Measurements from ENCODE around the gene UCK2.

DNA sequence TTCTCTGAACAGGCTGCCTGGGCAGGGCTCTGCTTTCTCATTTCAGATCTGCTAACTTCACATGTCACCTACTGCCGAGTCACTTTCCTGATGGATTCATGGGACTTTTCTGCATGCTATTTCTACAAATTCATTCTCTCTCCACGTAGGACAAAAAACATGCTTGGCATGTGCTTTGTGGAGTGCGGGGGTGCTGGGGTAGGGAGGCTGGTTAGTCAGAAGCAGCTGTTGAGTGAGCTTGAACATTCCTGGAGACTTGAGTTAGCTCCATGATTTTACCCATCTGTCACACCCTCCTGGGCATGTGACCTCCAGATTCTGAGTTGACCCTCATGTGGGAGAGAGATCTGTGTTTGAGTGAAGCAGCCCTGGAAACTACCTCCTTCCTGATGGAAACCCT, 71.4 kb downstream of the UCK2 start:
- TF ChIP-seq FOXK2 (IDR thresholded peaks at IDR 0.05) = no peak
- TF ChIP-seq EZH2 (IDR thresholded peaks at IDR 0.05; ENCODE audit: borderline replicate concordance, control insufficient read depth, low read depth, low read length) = no peak
- no peak for TF ChIP-seq TCF7 (IDR thresholded peaks at IDR 0.05; ENCODE audit: borderline replicate concordance)
- TF ChIP-seq, protein P1, sequence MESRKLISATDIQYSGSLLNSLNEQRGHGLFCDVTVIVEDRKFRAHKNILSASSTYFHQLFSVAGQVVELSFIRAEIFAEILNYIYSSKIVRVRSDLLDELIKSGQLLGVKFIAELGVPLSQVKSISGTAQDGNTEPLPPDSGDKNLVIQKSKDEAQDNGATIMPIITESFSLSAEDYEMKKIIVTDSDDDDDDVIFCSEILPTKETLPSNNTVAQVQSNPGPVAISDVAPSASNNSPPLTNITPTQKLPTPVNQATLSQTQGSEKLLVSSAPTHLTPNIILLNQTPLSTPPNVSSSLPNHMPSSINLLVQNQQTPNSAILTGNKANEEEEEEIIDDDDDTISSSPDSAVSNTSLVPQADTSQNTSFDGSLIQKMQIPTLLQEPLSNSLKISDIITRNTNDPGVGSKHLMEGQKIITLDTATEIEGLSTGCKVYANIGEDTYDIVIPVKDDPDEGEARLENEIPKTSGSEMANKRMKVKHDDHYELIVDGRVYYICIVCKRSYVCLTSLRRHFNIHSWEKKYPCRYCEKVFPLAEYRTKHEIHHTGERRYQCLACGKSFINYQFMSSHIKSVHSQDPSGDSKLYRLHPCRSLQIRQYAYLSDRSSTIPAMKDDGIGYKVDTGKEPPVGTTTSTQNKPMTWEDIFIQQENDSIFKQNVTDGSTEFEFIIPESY (IDR thresholded peaks at IDR 0.05) = no peak
- TF ChIP-seq, protein P2, sequence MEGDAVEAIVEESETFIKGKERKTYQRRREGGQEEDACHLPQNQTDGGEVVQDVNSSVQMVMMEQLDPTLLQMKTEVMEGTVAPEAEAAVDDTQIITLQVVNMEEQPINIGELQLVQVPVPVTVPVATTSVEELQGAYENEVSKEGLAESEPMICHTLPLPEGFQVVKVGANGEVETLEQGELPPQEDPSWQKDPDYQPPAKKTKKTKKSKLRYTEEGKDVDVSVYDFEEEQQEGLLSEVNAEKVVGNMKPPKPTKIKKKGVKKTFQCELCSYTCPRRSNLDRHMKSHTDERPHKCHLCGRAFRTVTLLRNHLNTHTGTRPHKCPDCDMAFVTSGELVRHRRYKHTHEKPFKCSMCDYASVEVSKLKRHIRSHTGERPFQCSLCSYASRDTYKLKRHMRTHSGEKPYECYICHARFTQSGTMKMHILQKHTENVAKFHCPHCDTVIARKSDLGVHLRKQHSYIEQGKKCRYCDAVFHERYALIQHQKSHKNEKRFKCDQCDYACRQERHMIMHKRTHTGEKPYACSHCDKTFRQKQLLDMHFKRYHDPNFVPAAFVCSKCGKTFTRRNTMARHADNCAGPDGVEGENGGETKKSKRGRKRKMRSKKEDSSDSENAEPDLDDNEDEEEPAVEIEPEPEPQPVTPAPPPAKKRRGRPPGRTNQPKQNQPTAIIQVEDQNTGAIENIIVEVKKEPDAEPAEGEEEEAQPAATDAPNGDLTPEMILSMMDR (IDR thresholded peaks at IDR 0.05 in 2 of 3, conservative IDR thresholded peaks at IDR 0.05 in 1 of 3; ENCODE audit: control insufficient read depth in 2 of 3, extremely low read depth in 1 of 3, insufficient read depth in 1 of 3, low read depth in 3 of 3, low read length in 3 of 3) = no peak
- no peak for TF ChIP-seq CHD2 (IDR thresholded peaks at IDR 0.05; ENCODE audit: borderline replicate concordance, low read depth, low read length)
- TF ChIP-seq POLR2AphosphoS5 (IDR thresholded peaks at IDR 0.05; ENCODE audit: low read length) = no peak
- TF ChIP-seq ATF2 (IDR thresholded peaks at IDR 0.05; ENCODE audit: low read length) = no peak
- no peak for TF ChIP-seq MXI1 (IDR thresholded peaks at IDR 0.05; ENCODE audit: low read depth, low read length)
- TF ChIP-seq CREB1 (IDR thresholded peaks at IDR 0.05; ENCODE audit: low read depth) = no peak
- no peak for TF ChIP-seq POLR2AphosphoS2 (IDR thresholded peaks at IDR 0.05; ENCODE audit: low read depth, low read length)
- TF ChIP-seq JUND (IDR thresholded peaks at IDR 0.05; ENCODE audit: low read depth, low read length) = no peak
- TF ChIP-seq ESRRA (IDR thresholded peaks at IDR 0.05; ENCODE audit: low read length) = no peak
- TF ChIP-seq SP1 (IDR thresholded peaks at IDR 0.05; ENCODE audit: low read depth, low read length) = no peak
